SK-N-SH (cell line): Measurements from ENCODE around the gene TLCD2. TPM values are rescaled to one million over a fixed set of nuclear protein-coding genes. Genes with fewer than 3 reads are reported as not detected.

Experiments
- CTCF ChIA-PET: fragments of 300-600, 350-600 bp; formaldehyde crosslinking; extraction: SDS; loops from one replicate; lab custom pipeline; 2021; lab: Yijun Ruan, JAX
- POLR2A ChIA-PET: fragments of 350-600 bp; sonication (Branson Sonifier 250); formaldehyde crosslinking; extraction: SDS; loops from one replicate; lab custom pipeline; 2020; ENCODE audit warnings: antibody characterized with exemption, inconsistent platforms; lab: Yijun Ruan, JAX
- DNase-seq: peaks from one replicate; pipeline ENCODE4 v3.0.0; 2012
- H2AFZ ChIP-seq: fragments of 200-600 bp; sonication (generic); 2 replicates; pipeline ENCODE4 v1.8.1; 2016; ENCODE audit warnings: antibody characterized with exemption, mild to moderate bottlenecking, low read depth
- H3F3A ChIP-seq: fragments of 200-600 bp; sonication (generic); replicated peaks from 2 replicates; pipeline ENCODE3; 2016; ENCODE audit warnings: antibody characterized with exemption, mild to moderate bottlenecking; ENCODE audit not compliant: insufficient read depth
- H3K27ac ChIP-seq, 2 experiments: fragments of 200-500 bp in 1 of 2; fragments of 200-600 bp in 1 of 2; sonication (Bioruptor generic) in 1 of 2; sonication (generic), shearing (Covaris generic) in 1 of 2; 2 replicates each; pipeline versions ENCODE4 v1.5.1 to v1.6.1; 2014 to 2016; ENCODE audit warnings: low read depth in 2 of 2, inconsistent platforms in 1 of 2, low read length in 1 of 2, mild to moderate bottlenecking in 1 of 2, mixed read lengths in 1 of 2
- H3K27me3 ChIP-seq: fragments of 200-600 bp; sonication (generic), shearing (Covaris generic); 2 replicates; pipeline ENCODE4 v1.6.1; 2016; ENCODE audit warnings: mixed run types; ENCODE audit not compliant: insufficient read depth
- H3K36me3 ChIP-seq, 2 experiments: fragments of 200-500 bp in 1 of 2; fragments of 200-600 bp in 1 of 2; sonication (Bioruptor generic) in 1 of 2; sonication (generic) in 1 of 2; replicated peaks in 1 of 2; 2 replicates each; pipeline versions ENCODE3 to v1.5.1; 2014 to 2016; ENCODE audit warnings: low read length in 1 of 2, mild to moderate bottlenecking in 1 of 2; ENCODE audit not compliant: insufficient read depth in 2 of 2, control insufficient read depth in 1 of 2
- H3K4me1 ChIP-seq, 2 experiments: fragments of 200-500 bp in 1 of 2; fragments of 200-600 bp in 1 of 2; sonication (Bioruptor generic) in 1 of 2; sonication (generic), shearing (Covaris generic) in 1 of 2; 2 replicates each; pipeline versions ENCODE4 v1.5.1 to v1.6.1; 2014 to 2016; ENCODE audit warnings: low read depth in 1 of 2, low read length in 1 of 2, mixed run types in 1 of 2; ENCODE audit not compliant: insufficient read depth in 2 of 2, control insufficient read depth in 1 of 2
- H3K4me2 ChIP-seq: fragments of 200-600 bp; sonication (generic), shearing (Covaris generic); 2 replicates; pipeline ENCODE4 v1.6.1; 2017; ENCODE audit warnings: mixed run types
- H3K4me3 ChIP-seq, 2 experiments: fragments of 200-500 bp in 1 of 2; fragments of 200-600 bp in 1 of 2; sonication (Bioruptor generic) in 1 of 2; sonication (generic), shearing (Covaris generic) in 1 of 2; 2 replicates each; pipeline versions ENCODE4 v1.5.1 to v1.8.1; 2014 to 2016; ENCODE audit warnings: low read depth in 2 of 2, inconsistent platforms in 1 of 2, low read length in 1 of 2, mild to moderate bottlenecking in 1 of 2, mixed read lengths in 1 of 2, moderate library complexity in 1 of 2
- H3K79me2 ChIP-seq: fragments of 200-600 bp; sonication (generic); 2 replicates; pipeline ENCODE4 v1.8.1; 2017; ENCODE audit warnings: mild to moderate bottlenecking; ENCODE audit not compliant: insufficient read depth
- H3K9ac ChIP-seq: fragments of 200-600 bp; sonication (generic); 2 replicates; pipeline ENCODE4 v1.6.1; 2017; ENCODE audit warnings: mixed run types
- H3K9me2 ChIP-seq: fragments of 200-600 bp; sonication (generic); 2 replicates; pipeline ENCODE4 v1.6.1; 2017; ENCODE audit warnings: mixed run types
- H3K9me3 ChIP-seq: fragments of 200-600 bp; sonication (generic); 2 replicates; pipeline ENCODE4 v1.6.1; 2017; ENCODE audit warnings: mixed run types, mild to moderate bottlenecking, moderate library complexity
- H4K20me1 ChIP-seq: fragments of 200-600 bp; sonication (generic); 2 replicates; pipeline ENCODE4 v1.6.1; 2017; ENCODE audit warnings: mild to moderate bottlenecking, mixed run types; ENCODE audit not compliant: insufficient read depth
- ELF1 ChIP-seq: IDR thresholded peaks from 2 replicates; pipeline ENCODE4 v1.4.0; 2012
- FOSL2 ChIP-seq: IDR thresholded peaks from 2 replicates; pipeline ENCODE4 v1.4.0; 2012; ENCODE audit warnings: low read depth, mild to moderate bottlenecking, moderate library complexity, borderline replicate concordance
- FOXJ3 ChIP-seq: sonication (generic); formaldehyde crosslinking; IDR thresholded peaks from 2 replicates; pipeline ENCODE4 v1.5.1; 2020; ENCODE audit warnings: mild to moderate bottlenecking, missing genetic modification reagents
- JUND ChIP-seq: IDR thresholded peaks from 2 replicates; pipeline ENCODE4 v1.4.0; 2012
- POLR2AphosphoS5 ChIP-seq: IDR thresholded peaks from 2 replicates; pipeline ENCODE4 v1.6.1; 2012; ENCODE audit warnings: low read depth, low read length
- TEAD4 ChIP-seq: IDR thresholded peaks from 2 replicates; pipeline ENCODE4 v1.4.0; 2012; ENCODE audit warnings: mild to moderate bottlenecking, borderline replicate concordance; ENCODE audit not compliant: insufficient read depth
- YY1 ChIP-seq: IDR thresholded peaks from 2 replicates; pipeline ENCODE4 v1.4.0; 2012; ENCODE audit warnings: low read depth, mild to moderate bottlenecking
- WGBS: methylation state at CpG from one replicate; pipeline ENCODE4 v1.1.6; 2017; ENCODE audit warnings: low lambda C conversion rate; 5-methylcytosine and 5-hydroxymethylcytosine counted together
- polyA plus RNA-seq, 3 experiments: library from polyadenylated mRNA; depleted of rRNA; stranded (reverse); fragments of >200 nt; gene quantifications; 2 replicates each; pipeline ENCODE4 v1.2.3, GENCODE V29; 2012
- TF ChIP-seq, protein P1 (sequence below): fragments of 150-350 bp; IDR thresholded peaks from 2 replicates; pipeline ENCODE4 v1.6.1; 2017; ENCODE audit warnings: antibody characterized with exemption, low read length, low read depth, borderline replicate concordance
- TF ChIP-seq, protein P2 (sequence below): IDR thresholded peaks from 2 replicates; pipeline ENCODE4 v1.4.0; 2012; ENCODE audit warnings: low read depth, borderline replicate concordance
- TF ChIP-seq, protein P3 (sequence below): fragments of 200-600 bp; sonication (generic); IDR thresholded peaks from 2 replicates; pipeline ENCODE4 v1.6.1; 2017; ENCODE audit warnings: antibody characterized with exemption, mild to moderate bottlenecking, moderate library complexity
- TF ChIP-seq, protein P4 (sequence below): IDR thresholded peaks from 2 replicates; pipeline ENCODE4 v1.6.1; 2012; ENCODE audit warnings: mild to moderate bottlenecking, low read depth, low read length, moderate library complexity
- TF ChIP-seq, protein P5 (sequence below): IDR thresholded peaks from 2 replicates; pipeline ENCODE4 v1.4.0; 2012; ENCODE audit warnings: low read depth, borderline replicate concordance
- TF ChIP-seq, protein P6 (sequence below): IDR thresholded peaks from 2 replicates; pipeline ENCODE4 v1.4.0; 2012; ENCODE audit warnings: low read depth

The TLCD2 gene
- polyA plus RNA-seq, 1 of the 3 experiments (the other 2 are of a cell fraction): 1.3 TPM

DNA sequence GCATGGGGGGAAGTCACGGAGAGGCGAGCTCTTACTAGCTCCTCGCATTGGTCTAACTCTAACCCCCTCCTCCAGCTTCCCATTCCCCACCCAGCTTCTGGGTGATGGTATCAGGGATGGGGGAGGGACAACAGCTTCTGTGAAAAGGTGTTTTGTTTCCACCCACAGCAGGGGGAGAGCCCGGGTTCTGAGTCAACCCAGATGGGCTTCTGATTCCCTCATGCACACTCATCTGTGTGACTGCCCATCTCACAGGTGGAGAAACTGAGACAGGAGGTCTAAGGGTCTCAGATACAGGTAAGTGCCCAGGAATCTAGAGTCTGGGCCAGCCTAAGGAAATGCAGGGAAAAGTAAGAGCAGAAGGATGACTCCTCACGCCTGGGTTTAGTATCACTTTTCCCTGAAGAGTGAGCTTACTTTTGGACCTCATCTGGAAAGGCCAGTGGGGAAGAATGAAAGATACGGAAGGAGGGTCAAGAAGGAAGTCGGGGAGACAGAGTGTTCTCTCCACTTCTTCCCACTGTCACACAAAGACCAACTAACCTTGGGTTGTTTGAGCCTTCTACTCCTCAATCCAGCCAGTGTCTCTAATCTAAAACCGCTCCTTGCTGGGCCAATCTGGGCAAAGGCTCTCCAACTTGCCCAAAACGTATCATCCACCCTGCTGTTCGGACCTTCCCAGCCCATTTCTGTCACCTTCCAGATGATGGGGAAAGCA, 3.1 kb upstream of the TLCD2 start (continued):
- TF ChIP-seq, protein P1, sequence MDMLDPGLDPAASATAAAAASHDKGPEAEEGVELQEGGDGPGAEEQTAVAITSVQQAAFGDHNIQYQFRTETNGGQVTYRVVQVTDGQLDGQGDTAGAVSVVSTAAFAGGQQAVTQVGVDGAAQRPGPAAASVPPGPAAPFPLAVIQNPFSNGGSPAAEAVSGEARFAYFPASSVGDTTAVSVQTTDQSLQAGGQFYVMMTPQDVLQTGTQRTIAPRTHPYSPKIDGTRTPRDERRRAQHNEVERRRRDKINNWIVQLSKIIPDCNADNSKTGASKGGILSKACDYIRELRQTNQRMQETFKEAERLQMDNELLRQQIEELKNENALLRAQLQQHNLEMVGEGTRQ: no peak

DNA sequence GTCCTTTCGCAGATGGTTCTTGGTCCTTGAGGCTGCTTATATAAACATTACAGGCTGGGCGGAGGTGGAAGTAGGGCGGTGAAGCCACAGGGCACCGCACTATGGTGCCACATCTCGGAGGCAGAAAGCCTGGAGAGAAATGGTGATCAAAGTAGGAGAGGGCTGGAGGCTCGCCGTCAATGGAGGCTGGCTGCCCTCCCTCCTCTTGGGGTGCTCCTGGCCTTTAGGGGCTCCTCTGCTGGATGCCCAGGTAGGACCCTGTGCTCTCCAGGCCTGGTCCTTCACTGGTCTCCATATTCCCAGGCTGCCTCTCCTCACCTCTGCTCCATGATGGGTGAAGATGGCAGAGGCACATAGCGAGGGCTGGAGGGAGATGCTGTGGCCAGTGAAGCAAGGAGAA, 2.1 kb upstream of the TLCD2 start:
- Histone ChIP-seq H3K4me2 (0 out of 2 replicates have a peak overlapping the region, but pooled peaks have one; percentile 27), H3K27ac (no peak overlapping the region; a peak in 1 of 4 replicates), H3K4me3 (no peak overlapping the region), H3K9ac (no peak overlapping the region), H3K27me3 (no peaks in the 10 kb centered on the region), H3K9me3 (no peaks in the 10 kb centered on the region), H3K36me3 (peaks cover 26 to 31% of the 10 kb centered on the region in 2 experiments), H3K79me2 (peaks cover 54% of the 10 kb centered on the region), H3F3A (peaks cover 50% of the 10 kb centered on the region)
- 94% methylated on average over 8 of the region's 8 CpGs for WGBS
- POLR2A ChIA-PET: no interaction called here
- TF ChIP-seq, protein P2, sequence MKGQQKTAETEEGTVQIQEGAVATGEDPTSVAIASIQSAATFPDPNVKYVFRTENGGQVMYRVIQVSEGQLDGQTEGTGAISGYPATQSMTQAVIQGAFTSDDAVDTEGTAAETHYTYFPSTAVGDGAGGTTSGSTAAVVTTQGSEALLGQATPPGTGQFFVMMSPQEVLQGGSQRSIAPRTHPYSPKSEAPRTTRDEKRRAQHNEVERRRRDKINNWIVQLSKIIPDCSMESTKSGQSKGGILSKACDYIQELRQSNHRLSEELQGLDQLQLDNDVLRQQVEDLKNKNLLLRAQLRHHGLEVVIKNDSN: no peak
- TF ChIP-seq, protein P3, sequence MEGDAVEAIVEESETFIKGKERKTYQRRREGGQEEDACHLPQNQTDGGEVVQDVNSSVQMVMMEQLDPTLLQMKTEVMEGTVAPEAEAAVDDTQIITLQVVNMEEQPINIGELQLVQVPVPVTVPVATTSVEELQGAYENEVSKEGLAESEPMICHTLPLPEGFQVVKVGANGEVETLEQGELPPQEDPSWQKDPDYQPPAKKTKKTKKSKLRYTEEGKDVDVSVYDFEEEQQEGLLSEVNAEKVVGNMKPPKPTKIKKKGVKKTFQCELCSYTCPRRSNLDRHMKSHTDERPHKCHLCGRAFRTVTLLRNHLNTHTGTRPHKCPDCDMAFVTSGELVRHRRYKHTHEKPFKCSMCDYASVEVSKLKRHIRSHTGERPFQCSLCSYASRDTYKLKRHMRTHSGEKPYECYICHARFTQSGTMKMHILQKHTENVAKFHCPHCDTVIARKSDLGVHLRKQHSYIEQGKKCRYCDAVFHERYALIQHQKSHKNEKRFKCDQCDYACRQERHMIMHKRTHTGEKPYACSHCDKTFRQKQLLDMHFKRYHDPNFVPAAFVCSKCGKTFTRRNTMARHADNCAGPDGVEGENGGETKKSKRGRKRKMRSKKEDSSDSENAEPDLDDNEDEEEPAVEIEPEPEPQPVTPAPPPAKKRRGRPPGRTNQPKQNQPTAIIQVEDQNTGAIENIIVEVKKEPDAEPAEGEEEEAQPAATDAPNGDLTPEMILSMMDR: no peak
- TF ChIP-seq TEAD4 (no peak), JUND (no peak), FOSL2 (no peak), FOXJ3 (CRISPR knock-in tag) (no peak), YY1 (no peak), POLR2AphosphoS5 (no peak), ELF1 (no peak)
- TF ChIP-seq, protein P4, sequence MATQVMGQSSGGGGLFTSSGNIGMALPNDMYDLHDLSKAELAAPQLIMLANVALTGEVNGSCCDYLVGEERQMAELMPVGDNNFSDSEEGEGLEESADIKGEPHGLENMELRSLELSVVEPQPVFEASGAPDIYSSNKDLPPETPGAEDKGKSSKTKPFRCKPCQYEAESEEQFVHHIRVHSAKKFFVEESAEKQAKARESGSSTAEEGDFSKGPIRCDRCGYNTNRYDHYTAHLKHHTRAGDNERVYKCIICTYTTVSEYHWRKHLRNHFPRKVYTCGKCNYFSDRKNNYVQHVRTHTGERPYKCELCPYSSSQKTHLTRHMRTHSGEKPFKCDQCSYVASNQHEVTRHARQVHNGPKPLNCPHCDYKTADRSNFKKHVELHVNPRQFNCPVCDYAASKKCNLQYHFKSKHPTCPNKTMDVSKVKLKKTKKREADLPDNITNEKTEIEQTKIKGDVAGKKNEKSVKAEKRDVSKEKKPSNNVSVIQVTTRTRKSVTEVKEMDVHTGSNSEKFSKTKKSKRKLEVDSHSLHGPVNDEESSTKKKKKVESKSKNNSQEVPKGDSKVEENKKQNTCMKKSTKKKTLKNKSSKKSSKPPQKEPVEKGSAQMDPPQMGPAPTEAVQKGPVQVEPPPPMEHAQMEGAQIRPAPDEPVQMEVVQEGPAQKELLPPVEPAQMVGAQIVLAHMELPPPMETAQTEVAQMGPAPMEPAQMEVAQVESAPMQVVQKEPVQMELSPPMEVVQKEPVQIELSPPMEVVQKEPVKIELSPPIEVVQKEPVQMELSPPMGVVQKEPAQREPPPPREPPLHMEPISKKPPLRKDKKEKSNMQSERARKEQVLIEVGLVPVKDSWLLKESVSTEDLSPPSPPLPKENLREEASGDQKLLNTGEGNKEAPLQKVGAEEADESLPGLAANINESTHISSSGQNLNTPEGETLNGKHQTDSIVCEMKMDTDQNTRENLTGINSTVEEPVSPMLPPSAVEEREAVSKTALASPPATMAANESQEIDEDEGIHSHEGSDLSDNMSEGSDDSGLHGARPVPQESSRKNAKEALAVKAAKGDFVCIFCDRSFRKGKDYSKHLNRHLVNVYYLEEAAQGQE: no peak
- TF ChIP-seq, protein P5, sequence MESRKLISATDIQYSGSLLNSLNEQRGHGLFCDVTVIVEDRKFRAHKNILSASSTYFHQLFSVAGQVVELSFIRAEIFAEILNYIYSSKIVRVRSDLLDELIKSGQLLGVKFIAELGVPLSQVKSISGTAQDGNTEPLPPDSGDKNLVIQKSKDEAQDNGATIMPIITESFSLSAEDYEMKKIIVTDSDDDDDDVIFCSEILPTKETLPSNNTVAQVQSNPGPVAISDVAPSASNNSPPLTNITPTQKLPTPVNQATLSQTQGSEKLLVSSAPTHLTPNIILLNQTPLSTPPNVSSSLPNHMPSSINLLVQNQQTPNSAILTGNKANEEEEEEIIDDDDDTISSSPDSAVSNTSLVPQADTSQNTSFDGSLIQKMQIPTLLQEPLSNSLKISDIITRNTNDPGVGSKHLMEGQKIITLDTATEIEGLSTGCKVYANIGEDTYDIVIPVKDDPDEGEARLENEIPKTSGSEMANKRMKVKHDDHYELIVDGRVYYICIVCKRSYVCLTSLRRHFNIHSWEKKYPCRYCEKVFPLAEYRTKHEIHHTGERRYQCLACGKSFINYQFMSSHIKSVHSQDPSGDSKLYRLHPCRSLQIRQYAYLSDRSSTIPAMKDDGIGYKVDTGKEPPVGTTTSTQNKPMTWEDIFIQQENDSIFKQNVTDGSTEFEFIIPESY: no peak
- TF ChIP-seq, protein P6, sequence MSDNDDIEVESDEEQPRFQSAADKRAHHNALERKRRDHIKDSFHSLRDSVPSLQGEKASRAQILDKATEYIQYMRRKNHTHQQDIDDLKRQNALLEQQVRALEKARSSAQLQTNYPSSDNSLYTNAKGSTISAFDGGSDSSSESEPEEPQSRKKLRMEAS: no peak
- TF ChIP-seq, all 33 proteins: peak for 0
- H3K9me2 ChIP-seq: no peaks in the 10 kb centered on the region
- no peak overlapping the region for H2AFZ ChIP-seq
- peaks cover 13 to 25% of the 10 kb centered on the region in 2 experiments; a peak in 3 of 4 replicates for H3K4me1 ChIP-seq
- H4K20me1 ChIP-seq: peaks cover 48% of the 10 kb centered on the region
- CTCF ChIA-PET: interaction anchor here (1.6 kb wide), 1 partner anchor 43 kb away, joined by 8 read pairs; no protein-coding TSS in a partner anchor
- DNase-seq: no peak
